Fibroblast of lung (primary cell): ENCODE measurements around the gene TTLL3. TPM values are rescaled to one million over a fixed set of nuclear protein-coding genes. Genes with fewer than 3 reads are reported as not detected.
"Not testable (repeated sequence)": the region's sequence is repeated elsewhere in the genome, so short reads cannot be mapped to it uniquely, and the experiment has no call there.

Source experiments
- DNase-seq, 2 donors: peaks; one replicate each; pipeline versions ENCODE4 v3.0.0 to v3.0.0-alpha.2; 2010; ENCODE audit warnings: low read depth in 2 of 2
- H2AFZ ChIP-seq: 2 replicates; pipeline ENCODE4 v1.5.1; 2012; ENCODE audit warnings: low read length, control low read depth, inconsistent platforms
- H3K27ac ChIP-seq: 2 replicates; pipeline ENCODE4 v1.5.1; 2011; ENCODE audit warnings: low read length, control low read depth; ENCODE audit not compliant: insufficient read depth
- H3K27me3 ChIP-seq: 2 replicates; pipeline ENCODE4 v1.5.1; 2011; ENCODE audit warnings: mild to moderate bottlenecking, low read length; ENCODE audit not compliant: control insufficient read depth, insufficient read depth
- H3K36me3 ChIP-seq: 2 replicates; pipeline ENCODE4 v1.5.1; 2011; ENCODE audit warnings: low read length; ENCODE audit not compliant: control insufficient read depth, insufficient read depth
- H3K4me1 ChIP-seq: 2 replicates; pipeline ENCODE4 v1.5.1; 2011; ENCODE audit warnings: low read length; ENCODE audit not compliant: control insufficient read depth, insufficient read depth; ENCODE audit errors: extremely low read depth
- H3K4me2 ChIP-seq: 2 replicates; pipeline ENCODE4 v1.5.1; 2011; ENCODE audit warnings: low read length, control low read depth; ENCODE audit not compliant: insufficient read depth; ENCODE audit errors: extremely low read depth
- H3K4me3 ChIP-seq, 4 experiments: fragments of 200-600 bp in 1 of 4; sonication (generic) in 1 of 4; replicated peaks in 1 of 4; 2 replicates each; pipeline ENCODE4 v1.5.1; 2011 to 2016; ENCODE audit warnings: low read length in 4 of 4, low read depth in 3 of 4, mild to moderate bottlenecking in 3 of 4, control low read depth in 2 of 4, inconsistent platforms in 1 of 4, mixed read lengths in 1 of 4; ENCODE audit not compliant: insufficient read depth in 1 of 4; ENCODE audit errors: control extremely low read depth in 1 of 4
- H3K79me2 ChIP-seq: 2 replicates; pipeline ENCODE4 v1.5.1; 2012; ENCODE audit warnings: mild to moderate bottlenecking, low read length, inconsistent platforms; ENCODE audit not compliant: control insufficient read depth, insufficient read depth
- H3K9ac ChIP-seq: 2 replicates; pipeline ENCODE4 v1.5.1; 2011; ENCODE audit warnings: mild to moderate bottlenecking, low read length, control low read depth; ENCODE audit not compliant: insufficient read depth
- H3K9me3 ChIP-seq: 2 replicates; pipeline ENCODE4 v1.5.1; 2012; ENCODE audit warnings: low read depth, low read length; ENCODE audit not compliant: control insufficient read depth, insufficient read depth
- H4K20me1 ChIP-seq: 2 replicates; pipeline ENCODE4 v1.5.1; 2011; ENCODE audit warnings: low read length; ENCODE audit not compliant: control insufficient read depth, insufficient read depth; ENCODE audit errors: extremely low read depth
- CTCF ChIP-seq, 2 donors: IDR thresholded peaks in 1 of 2; conservative IDR thresholded peaks in 1 of 2; 1 replicate in 1 of 2; 2 replicates in 1 of 2; pipeline ENCODE4 v1.5.1; 2011 to 2012; ENCODE audit warnings: low read length in 2 of 2, control low read depth in 1 of 2, inconsistent platforms in 1 of 2, low read depth in 1 of 2, mild to moderate bottlenecking in 1 of 2
- EZH2 ChIP-seq: IDR thresholded peaks from 2 replicates; pipeline ENCODE4 v1.5.1; 2012; ENCODE audit warnings: low read length, control low read depth, mild to moderate bottlenecking; ENCODE audit errors: missing control alignments
- polyA plus RNA-seq, 2 donors: library from polyadenylated mRNA; depleted of rRNA in 1 of 2; stranded (reverse) in 1 of 2; unstranded in 1 of 2; fragments of >200 nt; gene quantifications; 2 replicates each; pipeline ENCODE4 v1.2.1, GENCODE V29; 2011 to 2012; ENCODE audit warnings: missing spikeins in 1 of 2
- total RNA-seq: library from RNA; depleted of rRNA; stranded (reverse); fragments of >200 nt; gene quantifications from 2 replicates; pipeline ENCODE4 v1.2.1, GENCODE V29; 2014

Gene TTLL3
- total and polyA plus RNA-seq, 2 donors (not counting 1 experiment from before 2014, with no cell fraction given), result 14.9 to 16.1 TPM

GRCh38 chr3:9846931-9847488, 36.9 kb downstream of the TTLL3 start:
- peaks cover under 1% of the 10 kb centered on the region for H3K36me3 ChIP-seq
- H3K27ac ChIP-seq, result no peak overlapping the region
- H3K9me3 ChIP-seq, result no peaks in the 10 kb centered on the region
- H3K9ac ChIP-seq, result no peak overlapping the region
- H2AFZ ChIP-seq, result no peak overlapping the region
- DNase-seq, result no peak
- H3K4me2 ChIP-seq, result no peak overlapping the region
- no peaks in the 10 kb centered on the region for H3K27me3 ChIP-seq
- H3K4me1 ChIP-seq, result peaks cover 4% of the 10 kb centered on the region
- no peak overlapping the region for H3K4me3 ChIP-seq
- no peak for TF ChIP-seq EZH2
- no peak for TF ChIP-seq CTCF (conservative IDR thresholded peaks at IDR 0.05 in 1 of 2, IDR thresholded peaks at IDR 0.05 in 1 of 2; ENCODE audit: low read depth in 1 of 2, low read length in 2 of 2)
- H4K20me1 ChIP-seq, result no peaks in the 10 kb centered on the region
- H3K79me2 ChIP-seq, result no peaks in the 10 kb centered on the region

GRCh38 chr3:9847870-9848269, 37.8 kb downstream of the TTLL3 start:
- not testable (repeated sequence) for H3K79me2 ChIP-seq, H3K4me3 ChIP-seq, H3K9me3 ChIP-seq, H2AFZ ChIP-seq, H3K27me3 ChIP-seq, H3K36me3 ChIP-seq, DNase-seq, H3K4me1 ChIP-seq, H3K9ac ChIP-seq, H4K20me1 ChIP-seq, H3K27ac ChIP-seq, H3K4me2 ChIP-seq

GRCh38 chr3:9848860-9849259, 38.8 kb downstream of the TTLL3 start:
- H3K4me3 ChIP-seq, H3K4me1 ChIP-seq, H3K36me3 ChIP-seq, H3K9ac ChIP-seq, H3K9me3 ChIP-seq, H3K27me3 ChIP-seq, H4K20me1 ChIP-seq, H2AFZ ChIP-seq, H3K4me2 ChIP-seq, H3K27ac ChIP-seq, H3K79me2 ChIP-seq: not testable (repeated sequence)
- DNase-seq, result peak in 1 of 2 donors; percentile 64
- peak; percentile 31 to 48 for TF ChIP-seq CTCF (conservative IDR thresholded peaks at IDR 0.05 in 1 of 2, IDR thresholded peaks at IDR 0.05 in 1 of 2; ENCODE audit: low read depth in 1 of 2, low read length in 2 of 2)

GRCh38 chr3:9851383-9851782, 41.3 kb downstream of the TTLL3 start:
- DNase-seq, H3K4me3 ChIP-seq, H3K9ac ChIP-seq, H3K27ac ChIP-seq, H3K79me2 ChIP-seq, H2AFZ ChIP-seq, H3K36me3 ChIP-seq, H3K9me3 ChIP-seq, H3K27me3 ChIP-seq, H3K4me2 ChIP-seq, H4K20me1 ChIP-seq, H3K4me1 ChIP-seq: not testable (repeated sequence)

GRCh38 chr3:9851926-9852325, 41.9 kb downstream of the TTLL3 start:
- not testable (repeated sequence) for DNase-seq, H3K27ac ChIP-seq, H3K4me2 ChIP-seq, H2AFZ ChIP-seq, H3K79me2 ChIP-seq, H3K4me1 ChIP-seq, H3K27me3 ChIP-seq, H3K9ac ChIP-seq, H4K20me1 ChIP-seq, H3K4me3 ChIP-seq, H3K36me3 ChIP-seq, H3K9me3 ChIP-seq
